GM21381 (cell line): ENCODE data around the gene MYF5.

Source experiments
- ATAC-seq: cut with Tn5 transposase; IDR thresholded peaks from one replicate; pipeline ENCODE4 v1.9.1; 2021; ENCODE audit warnings: mild to moderate bottlenecking, moderate library complexity; ENCODE audit not compliant: unreplicated experiment

Gene MYF5

GRCh38 chr12:80756875-80757274 lies 40.2 kb downstream of the MYF5 start:
- peak; percentile 85 for ATAC-seq

GRCh38 chr12:80761838-80762237 lies 45.1 kb downstream of the MYF5 start:
- no peak for ATAC-seq

GRCh38 chr12:80763874-80764273 lies 47.2 kb downstream of the MYF5 start:
- ATAC-seq: no peak

- no peak for ATAC-seq
Measured at GRCh38 chr12:80766210-80766609, 49.5 kb downstream of the MYF5 start.

- peak; percentile 89 for ATAC-seq
Measured at GRCh38 chr12:80766897-80767296, 50.2 kb downstream of the MYF5 start.
